Thyroid gland (tissue), 4 donors: ENCODE measurements around the gene RBM19.

ENCODE experiments used
- CTCF ChIP-seq, 6 experiments: fragments of 200-600 bp in 3 of 6; fragments of 450-650 bp in 3 of 6; sonication (generic) in 3 of 6; IDR thresholded peaks; one replicate each; pipeline ENCODE4 v1.5.1; 2016 to 2019; ENCODE audit warnings: antibody characterized with exemption in 6 of 6, mild to moderate bottlenecking in 2 of 6, inconsistent platforms in 1 of 6, moderate library complexity in 1 of 6
- POLR2A ChIP-seq, 2 donors: fragments of 450-650 bp; IDR thresholded peaks; one replicate each; pipeline ENCODE4 v1.6.1; 2017; ENCODE audit warnings: antibody characterized with exemption in 2 of 2, mild to moderate bottlenecking in 2 of 2, moderate library complexity in 1 of 2

GRCh38 chr12:113797535-113797868 is 168.6 kb downstream of the RBM19 start:
- TF ChIP-seq CTCF (IDR thresholded peaks at IDR 0.05), result no peak
- TF ChIP-seq POLR2A (IDR thresholded peaks at IDR 0.05), result no peak
